Prostate gland (tissue), 2 donors: ENCODE measurements around the gene KIF7.

Experiments
- POLR2AphosphoS5 ChIP-seq: sonication (generic); formaldehyde crosslinking; IDR thresholded peaks from one replicate; pipeline ENCODE4 v1.6.1; 2017; ENCODE audit warnings: antibody characterized with exemption
- TF ChIP-seq, protein P1 (sequence below), 4 experiments: fragments of 200-600 bp in 2 of 4; fragments of 450-650 bp in 2 of 4; sonication (generic) in 2 of 4; IDR thresholded peaks; 1 replicate in 3 of 4; 2 replicates in 1 of 4; pipeline ENCODE4 v1.5.1; 2016 to 2019; ENCODE audit warnings: antibody characterized with exemption in 4 of 4, mild to moderate bottlenecking in 2 of 4, moderate library complexity in 2 of 4

DNA sequence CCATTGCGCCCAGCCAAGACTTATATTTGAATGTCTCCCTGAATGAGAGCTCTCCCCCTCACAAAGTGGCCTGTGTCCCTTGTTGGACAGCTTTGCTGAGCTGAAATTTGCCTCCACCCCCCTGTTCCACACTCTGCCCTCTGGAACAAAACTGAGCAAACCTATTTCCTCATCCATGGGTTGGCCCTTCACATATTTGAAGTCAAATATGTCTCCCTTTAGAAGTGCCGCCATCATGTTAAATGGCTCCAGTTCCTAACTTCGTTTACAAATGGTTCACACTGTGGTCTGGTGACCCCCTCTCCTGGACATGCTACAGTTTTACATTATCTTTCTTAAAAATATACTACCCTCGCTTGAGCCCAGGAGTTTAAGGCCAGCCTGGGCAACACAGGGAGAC is 19.3 kb upstream of the KIF7 start:
- no peak for TF ChIP-seq POLR2AphosphoS5
- TF ChIP-seq, protein P1, sequence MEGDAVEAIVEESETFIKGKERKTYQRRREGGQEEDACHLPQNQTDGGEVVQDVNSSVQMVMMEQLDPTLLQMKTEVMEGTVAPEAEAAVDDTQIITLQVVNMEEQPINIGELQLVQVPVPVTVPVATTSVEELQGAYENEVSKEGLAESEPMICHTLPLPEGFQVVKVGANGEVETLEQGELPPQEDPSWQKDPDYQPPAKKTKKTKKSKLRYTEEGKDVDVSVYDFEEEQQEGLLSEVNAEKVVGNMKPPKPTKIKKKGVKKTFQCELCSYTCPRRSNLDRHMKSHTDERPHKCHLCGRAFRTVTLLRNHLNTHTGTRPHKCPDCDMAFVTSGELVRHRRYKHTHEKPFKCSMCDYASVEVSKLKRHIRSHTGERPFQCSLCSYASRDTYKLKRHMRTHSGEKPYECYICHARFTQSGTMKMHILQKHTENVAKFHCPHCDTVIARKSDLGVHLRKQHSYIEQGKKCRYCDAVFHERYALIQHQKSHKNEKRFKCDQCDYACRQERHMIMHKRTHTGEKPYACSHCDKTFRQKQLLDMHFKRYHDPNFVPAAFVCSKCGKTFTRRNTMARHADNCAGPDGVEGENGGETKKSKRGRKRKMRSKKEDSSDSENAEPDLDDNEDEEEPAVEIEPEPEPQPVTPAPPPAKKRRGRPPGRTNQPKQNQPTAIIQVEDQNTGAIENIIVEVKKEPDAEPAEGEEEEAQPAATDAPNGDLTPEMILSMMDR (IDR thresholded peaks at IDR 0.05), result no peak
